Immature natural killer cell (primary cell): Measurements from ENCODE around the gene FAM177B. TPM values are rescaled to one million over a fixed set of nuclear protein-coding genes. Genes with fewer than 3 reads are reported as not detected.
"Not testable (repeated sequence)": the region's sequence is repeated elsewhere in the genome, so short reads cannot be mapped to it uniquely, and the experiment has no call there.

Source experiments
- DNase-seq, 3 donors: peaks; one replicate each; pipeline ENCODE4 v3.0.0; 2022; ENCODE audit warnings: mixed read lengths in 1 of 3
- H3K27ac Mint-ChIP-seq, 6 donors: one replicate each; pipeline ENCODE4 v1.8.0; 2020; ENCODE audit warnings: mixed read lengths in 6 of 6, mild to moderate bottlenecking in 5 of 6, inconsistent platforms in 4 of 6, moderate library complexity in 3 of 6
- H3K27me3 Mint-ChIP-seq, 3 donors: one replicate each; pipeline ENCODE4 v1.8.0; 2020 to 2021; ENCODE audit warnings: low read depth in 3 of 3, mild to moderate bottlenecking in 3 of 3, mixed read lengths in 3 of 3, moderate library complexity in 3 of 3, inconsistent platforms in 1 of 3
- H3K36me3 Mint-ChIP-seq, 3 donors: one replicate each; pipeline ENCODE4 v1.8.0; 2020; ENCODE audit warnings: mixed read lengths in 3 of 3, inconsistent platforms in 2 of 3, mild to moderate bottlenecking in 2 of 3
- H3K4me1 Mint-ChIP-seq, 2 donors: one replicate each; pipeline ENCODE4 v1.8.0; 2020; ENCODE audit warnings: inconsistent platforms in 2 of 2, mild to moderate bottlenecking in 2 of 2, mixed read lengths in 2 of 2, moderate library complexity in 1 of 2
- H3K4me3 Mint-ChIP-seq, 5 donors: one replicate each; pipeline ENCODE4 v1.8.0; 2020; ENCODE audit warnings: mild to moderate bottlenecking in 5 of 5, mixed read lengths in 5 of 5, inconsistent platforms in 3 of 5, moderate library complexity in 3 of 5
- H3K9me3 Mint-ChIP-seq, 6 donors: one replicate each; pipeline ENCODE4 v1.8.0; 2020; ENCODE audit warnings: mild to moderate bottlenecking in 6 of 6, mixed read lengths in 6 of 6, inconsistent platforms in 4 of 6, moderate library complexity in 3 of 6
- polyA plus RNA-seq, 3 donors: library from polyadenylated mRNA; unstranded; fragments of 300-500 nt; fragmentation: Illumina TruSeq; gene quantifications; one replicate each; pipeline ENCODE4 v1.2.3, GENCODE V29; 2021

The FAM177B gene
- polyA plus RNA-seq, 3 donors from 2014 or later = not detected

DNA sequence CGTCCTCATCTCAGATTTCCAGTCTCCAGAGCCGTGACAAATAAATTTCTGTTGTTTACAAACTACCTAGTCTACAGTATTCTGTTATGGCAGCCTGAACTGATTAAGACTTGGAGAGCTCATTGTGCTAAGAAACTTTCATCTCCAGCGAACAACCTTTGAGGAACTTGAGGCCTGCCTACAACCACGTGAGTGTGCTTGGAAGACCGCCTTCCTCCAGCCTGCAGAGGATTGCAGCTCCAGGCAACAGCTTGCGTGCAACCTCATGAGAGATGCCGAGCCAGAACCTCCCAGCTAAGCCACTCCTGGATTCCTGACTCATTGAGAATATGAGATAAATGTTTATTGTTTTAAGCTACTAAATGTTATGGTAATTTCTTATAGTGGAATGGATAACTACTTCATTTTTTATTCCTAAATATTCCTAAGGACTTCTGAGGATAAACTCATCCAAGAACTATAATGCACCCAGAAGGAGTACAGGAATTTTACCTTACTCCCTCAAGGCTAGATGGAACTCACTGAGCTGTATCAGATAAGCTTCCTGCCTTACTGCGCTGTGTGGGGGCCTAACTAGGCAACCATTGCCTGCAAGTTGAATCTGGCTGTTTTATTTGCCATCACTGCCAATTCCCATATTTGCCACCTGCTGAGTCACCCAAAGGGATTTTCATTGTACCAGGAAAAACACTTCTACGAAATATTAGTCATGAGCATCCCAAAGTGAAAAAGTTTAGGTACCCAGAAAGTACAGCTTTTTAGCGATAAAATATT, 17.6 kb downstream of the FAM177B start:
- H3K27ac Mint-ChIP-seq = no peak overlapping the region
- peaks cover 0 to 15% (median 2%) of the 10 kb centered on the region in 3 donors for H3K27me3 Mint-ChIP-seq
- no peak for DNase-seq
- H3K4me3 Mint-ChIP-seq = no peak overlapping the region
- H3K4me1 Mint-ChIP-seq = no peaks in the 10 kb centered on the region
- no peaks in the 10 kb centered on the region for H3K36me3 Mint-ChIP-seq
- no peaks in the 10 kb centered on the region for H3K9me3 Mint-ChIP-seq

DNA sequence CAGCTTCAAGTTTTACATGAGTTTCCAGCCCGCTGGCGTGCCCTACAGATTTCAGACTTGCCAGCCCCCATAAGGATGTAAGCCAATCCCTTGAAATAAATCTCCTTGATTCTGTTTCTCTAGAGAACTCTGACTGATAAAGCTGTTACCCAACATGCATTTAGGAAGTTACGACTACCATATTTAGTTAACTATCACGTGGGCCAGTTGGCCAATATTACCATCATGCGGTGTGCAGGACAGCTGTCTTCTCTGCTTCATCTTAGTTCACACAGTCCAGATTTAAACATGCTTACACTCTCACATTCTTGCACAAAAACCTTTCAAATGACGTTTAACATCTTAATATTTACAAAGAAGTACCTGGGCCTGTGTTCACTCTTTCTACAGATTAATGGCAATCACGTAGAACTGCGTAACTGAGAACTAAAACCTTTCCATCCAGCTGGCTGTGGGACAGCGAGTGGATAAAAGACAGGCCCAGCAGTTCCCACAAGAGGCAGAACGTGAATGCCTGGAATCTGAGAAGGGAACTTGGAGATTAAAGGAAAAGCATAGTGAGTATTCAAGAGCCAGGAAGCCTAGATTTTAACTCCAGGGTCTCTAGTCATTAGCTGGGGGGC, 20.8 kb downstream of the FAM177B start:
- no peak overlapping the region for H3K27ac Mint-ChIP-seq
- DNase-seq = no peak
- H3K9me3 Mint-ChIP-seq = peaks cover 0 to 5% (median 0%) of the 10 kb centered on the region in 6 donors
- H3K36me3 Mint-ChIP-seq = peaks cover 0 to 3% (median 0%) of the 10 kb centered on the region in 3 donors
- peaks cover 0 to 16% (median 2%) of the 10 kb centered on the region in 3 donors for H3K27me3 Mint-ChIP-seq
- H3K4me3 Mint-ChIP-seq = no peak overlapping the region
- no peaks in the 10 kb centered on the region for H3K4me1 Mint-ChIP-seq

DNA sequence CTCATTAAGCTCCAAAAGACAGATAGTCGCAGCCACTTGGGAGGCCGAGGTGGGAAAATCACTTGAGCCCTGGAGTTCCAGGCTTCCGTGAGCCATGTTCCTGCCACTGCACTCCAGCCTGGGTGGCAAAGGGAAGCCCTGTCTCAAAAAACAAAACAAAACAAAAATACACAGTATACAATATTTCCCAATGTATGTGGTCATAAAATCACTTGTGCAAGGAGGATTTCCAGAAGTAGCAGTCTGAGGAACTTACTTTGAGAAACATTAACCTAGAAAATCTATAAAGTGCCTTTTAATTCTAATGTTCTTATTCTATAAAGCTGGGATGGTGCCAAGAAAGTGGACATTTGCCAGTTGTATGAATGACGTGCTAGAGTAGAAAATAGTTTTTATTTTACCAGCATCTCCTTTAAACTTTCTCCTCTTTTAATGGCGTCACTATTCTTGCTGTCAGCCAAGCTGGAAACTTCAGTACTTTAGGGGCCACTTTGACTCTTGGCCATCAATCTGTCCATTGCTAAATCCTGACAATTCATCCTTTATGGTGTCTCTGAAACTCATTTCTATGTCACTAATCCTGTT, 22.5 kb downstream of the FAM177B start:
- Mint-ChIP-seq H3K27me3 (peaks cover 2 to 9% (median 4%) of the 10 kb centered on the region in 3 donors), H3K27ac (no peak overlapping the region), H3K9me3 (peaks cover 0 to 5% (median 0%) of the 10 kb centered on the region in 6 donors), H3K4me3 (no peak overlapping the region), H3K4me1 (no peaks in the 10 kb centered on the region), H3K36me3 (peaks cover 0 to 3% (median 0%) of the 10 kb centered on the region in 3 donors)
- DNase-seq = no peak

GRCh38 chr1:222761083-222761482, 24.1 kb downstream of the FAM177B start:
- no peak for DNase-seq
- Mint-ChIP-seq H3K27ac (no peak overlapping the region), H3K4me1 (peaks cover 0 to 4% of the 10 kb centered on the region in 2 donors), H3K27me3 (peaks cover 2 to 5% (median 4%) of the 10 kb centered on the region in 3 donors), H3K9me3 (peaks cover 0 to 5% (median 0%) of the 10 kb centered on the region in 6 donors), H3K36me3 (peaks cover 0 to 3% (median 0%) of the 10 kb centered on the region in 3 donors), H3K4me3 (no peak overlapping the region)

GRCh38 chr1:222762178-222762577, 25.2 kb downstream of the FAM177B start:
- H3K4me1 Mint-ChIP-seq = peaks cover 5 to 15% of the 10 kb centered on the region in 2 donors
- H3K36me3 Mint-ChIP-seq = not testable (repeated sequence)

GRCh38 chr1:222767152-222767571, 30.2 kb downstream of the FAM177B start:
- H3K27ac Mint-ChIP-seq = peak overlapping the region in 2 of 6 donors; percentile 11 to 32

More at GRCh38 chr1:222762178-222762577, 25.2 kb downstream of the FAM177B start:
- H3K27ac Mint-ChIP-seq, H3K9me3 Mint-ChIP-seq, H3K27me3 Mint-ChIP-seq, H3K4me3 Mint-ChIP-seq, DNase-seq: not testable (repeated sequence)

DNA sequence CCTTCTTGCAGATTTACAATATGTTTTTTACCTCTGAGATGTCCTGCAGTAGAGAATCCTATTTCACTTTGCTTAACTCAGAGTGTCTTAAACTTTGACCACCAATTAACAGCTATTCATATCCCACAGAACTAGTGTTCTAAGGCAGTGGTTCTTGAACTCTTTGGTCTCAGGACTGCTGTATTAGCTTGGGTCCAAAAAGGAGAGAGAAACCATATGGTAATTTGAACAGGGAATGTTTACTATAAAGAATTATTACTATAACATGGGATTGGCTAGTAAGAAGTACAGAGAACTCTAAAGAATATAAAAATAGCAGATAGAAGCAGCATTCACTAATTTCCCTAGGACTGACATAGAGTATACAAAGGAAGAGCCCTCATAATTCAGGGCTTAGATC, 31.6 kb downstream of the FAM177B start:
- Mint-ChIP-seq H3K27ac (no peak overlapping the region), H3K4me3 (no peak overlapping the region)

More at GRCh38 chr1:222767152-222767571, 30.2 kb downstream of the FAM177B start:
- peaks cover 0 to 12% (median 8%) of the 10 kb centered on the region in 3 donors for H3K36me3 Mint-ChIP-seq
- H3K4me1 Mint-ChIP-seq = peaks cover 10 to 28% of the 10 kb centered on the region in 2 donors
- peak; percentile 1 to 16 (median 2) for DNase-seq
- peaks cover 5 to 13% (median 10%) of the 10 kb centered on the region in 6 donors for H3K9me3 Mint-ChIP-seq
- H3K4me3 Mint-ChIP-seq = peak overlapping the region in 4 of 5 donors; percentile 7 to 43 (median 22)
- peaks cover 0 to 7% (median 6%) of the 10 kb centered on the region in 3 donors for H3K27me3 Mint-ChIP-seq

DNA sequence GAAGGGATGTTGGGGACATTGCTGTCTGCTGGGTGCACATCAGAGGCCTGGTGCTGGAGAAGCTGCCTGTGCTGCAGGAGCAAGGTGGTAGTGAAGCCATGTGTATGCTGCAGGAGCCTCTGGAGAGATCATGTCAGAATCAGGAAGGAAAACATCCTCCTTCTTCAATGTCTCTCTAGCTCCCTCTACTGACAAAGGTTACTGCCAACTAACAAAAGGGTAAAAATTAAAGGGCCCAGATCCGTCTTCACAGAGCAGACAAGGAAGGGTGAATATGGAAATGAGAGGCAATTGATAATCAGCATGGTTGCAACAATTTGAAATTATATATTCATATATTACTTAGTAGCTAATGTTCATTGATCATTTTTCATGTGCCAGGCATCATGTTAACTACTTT, 32.2 kb downstream of the FAM177B start:
- Mint-ChIP-seq H3K9me3 (peaks cover 5 to 13% (median 9%) of the 10 kb centered on the region in 6 donors), H3K27ac (no peak overlapping the region), H3K4me1 (peaks cover 23 to 44% of the 10 kb centered on the region in 2 donors), H3K4me3 (no peak overlapping the region), H3K27me3 (peaks cover 0 to 5% (median 3%) of the 10 kb centered on the region in 3 donors), H3K36me3 (peaks cover 0 to 12% (median 8%) of the 10 kb centered on the region in 3 donors)
- DNase-seq = no peak

More for the DNA sequence above, 31.6 kb downstream of the FAM177B start:
- peaks cover 23 to 42% of the 10 kb centered on the region in 2 donors for H3K4me1 Mint-ChIP-seq
- H3K27me3 Mint-ChIP-seq = peaks cover 0 to 5% (median 3%) of the 10 kb centered on the region in 3 donors
- no peak for DNase-seq
- H3K9me3 Mint-ChIP-seq = peaks cover 5 to 13% (median 9%) of the 10 kb centered on the region in 6 donors
- H3K36me3 Mint-ChIP-seq = peaks cover 0 to 12% (median 8%) of the 10 kb centered on the region in 3 donors

DNA sequence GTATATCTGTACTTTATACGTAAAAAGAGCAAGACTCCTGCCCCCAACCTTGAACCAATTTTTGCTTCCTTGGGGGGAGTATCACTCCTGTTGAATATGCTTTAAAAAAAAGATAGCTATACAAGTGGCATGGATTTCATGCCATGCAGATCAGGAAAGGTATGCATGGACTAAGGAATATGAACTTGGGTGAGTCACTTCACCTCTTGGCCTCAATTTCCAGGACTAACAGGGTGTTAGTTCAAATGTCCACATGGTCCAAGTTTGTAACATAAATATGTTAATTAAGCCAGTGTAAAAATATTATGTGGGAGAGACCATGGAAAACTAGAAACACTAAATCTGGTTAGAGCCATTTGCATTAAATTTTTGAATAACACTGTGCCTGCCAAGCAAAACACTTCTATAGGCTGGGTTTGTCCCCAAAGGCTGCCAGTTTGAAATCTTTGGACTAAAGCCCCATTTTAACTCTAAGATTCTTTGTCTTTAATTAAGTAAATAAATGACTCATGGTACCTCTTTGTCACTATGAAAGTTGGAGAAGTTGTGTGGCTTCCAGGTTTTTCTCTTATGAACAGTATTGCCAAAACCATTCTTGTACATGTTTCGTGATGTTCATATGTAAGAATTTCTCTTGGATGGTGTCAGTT, 33.1 kb downstream of the FAM177B start:
- H3K27ac Mint-ChIP-seq = no peak overlapping the region
- peaks cover 23 to 44% of the 10 kb centered on the region in 2 donors for H3K4me1 Mint-ChIP-seq
- no peak for DNase-seq

DNA sequence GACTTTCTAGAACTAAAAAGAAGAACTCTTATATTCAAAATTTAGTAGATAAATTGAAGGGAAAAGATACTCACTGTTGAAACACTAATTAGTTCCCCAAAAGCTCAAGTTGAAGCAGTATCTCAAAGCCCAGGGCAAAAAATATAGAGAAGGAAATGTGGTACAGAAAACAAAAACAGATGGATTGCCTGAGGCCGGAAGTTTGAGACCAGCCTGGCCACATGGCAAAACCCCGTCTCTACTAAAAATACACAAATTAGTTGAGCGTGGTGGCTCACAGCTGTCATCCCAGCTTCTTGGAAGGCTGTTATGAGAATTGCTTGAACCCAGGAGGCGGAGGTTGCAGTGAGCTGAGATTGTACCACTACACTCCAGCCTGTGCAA, 36.0 kb downstream of the FAM177B start:
- Mint-ChIP-seq H3K27me3 (peaks cover 3 to 8% (median 3%) of the 10 kb centered on the region in 3 donors), H3K4me1 (peaks cover 15 to 24% of the 10 kb centered on the region in 2 donors), H3K9me3 (peaks cover 5 to 13% (median 9%) of the 10 kb centered on the region in 6 donors), H3K27ac (peak overlapping the region in 5 of 6 donors; percentile 19 to 88 (median 63)), H3K36me3 (peaks cover 0 to 12% (median 8%) of the 10 kb centered on the region in 3 donors), H3K4me3 (peak overlapping the region; percentile 46 to 66 (median 53))
- peak; percentile 5 to 19 (median 17) for DNase-seq

More for the DNA sequence above, 33.1 kb downstream of the FAM177B start:
- peaks cover 5 to 13% (median 9%) of the 10 kb centered on the region in 6 donors for H3K9me3 Mint-ChIP-seq
- H3K27me3 Mint-ChIP-seq = peaks cover 3 to 8% (median 3%) of the 10 kb centered on the region in 3 donors
- no peak overlapping the region for H3K4me3 Mint-ChIP-seq
- peaks cover 0 to 12% (median 8%) of the 10 kb centered on the region in 3 donors for H3K36me3 Mint-ChIP-seq

DNA sequence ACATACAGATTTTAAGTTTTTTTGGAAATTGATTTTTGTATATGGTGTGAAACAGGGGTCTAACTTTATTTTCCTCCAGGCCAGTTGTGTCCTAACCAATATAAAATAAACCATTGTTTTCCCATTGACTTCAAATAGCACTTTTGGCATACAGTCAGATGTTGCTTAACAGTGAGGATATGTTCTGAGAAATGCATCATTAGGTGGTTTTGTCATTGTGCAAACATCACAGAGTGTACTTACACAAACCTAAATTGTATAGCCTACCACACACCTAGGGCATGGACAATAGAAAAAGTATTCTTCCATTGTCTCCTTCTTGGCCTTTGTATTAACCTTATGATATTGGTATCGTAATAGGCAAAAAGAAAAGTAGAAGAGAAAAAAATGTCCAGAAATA, 40.5 kb downstream of the FAM177B start:
- H3K4me1 Mint-ChIP-seq = peaks cover 12 to 13% of the 10 kb centered on the region in 2 donors
- peaks cover 0 to 9% (median 3%) of the 10 kb centered on the region in 3 donors for H3K27me3 Mint-ChIP-seq
- H3K36me3 Mint-ChIP-seq = no peaks in the 10 kb centered on the region
- H3K4me3 Mint-ChIP-seq = no peak overlapping the region
- H3K9me3 Mint-ChIP-seq = peaks cover 0 to 1% (median 0%) of the 10 kb centered on the region in 6 donors
- no peak overlapping the region for H3K27ac Mint-ChIP-seq
- no peak for DNase-seq

GRCh38 chr1:222777977-222778376, 41.0 kb downstream of the FAM177B start:
- no peak for DNase-seq
- Mint-ChIP-seq H3K9me3 (peaks cover 0 to 1% (median 0%) of the 10 kb centered on the region in 6 donors), H3K4me1 (peaks cover 7 to 8% of the 10 kb centered on the region in 2 donors), H3K27me3 (peaks cover 0 to 11% (median 3%) of the 10 kb centered on the region in 3 donors), H3K4me3 (no peak overlapping the region), H3K36me3 (no peaks in the 10 kb centered on the region), H3K27ac (no peak overlapping the region)

GRCh38 chr1:222781251-222781650, 44.2 kb downstream of the FAM177B start:
- H3K9me3 Mint-ChIP-seq = peaks cover 0 to 1% (median 0%) of the 10 kb centered on the region in 6 donors
- H3K36me3 Mint-ChIP-seq = no peaks in the 10 kb centered on the region
- H3K27ac Mint-ChIP-seq = no peak overlapping the region
- H3K27me3 Mint-ChIP-seq = peaks cover 1 to 10% (median 2%) of the 10 kb centered on the region in 3 donors
- H3K4me1 Mint-ChIP-seq = no peaks in the 10 kb centered on the region
- no peak overlapping the region for H3K4me3 Mint-ChIP-seq
- no peak for DNase-seq
